Keratinocyte (primary cell): Measurements from ENCODE around the gene MAP2K5. TPM values are rescaled to one million over a fixed set of nuclear protein-coding genes. Genes with fewer than 3 reads are reported as not detected.

Source experiments
- DNase-seq: peaks from one replicate; pipeline ENCODE4 v3.0.0-alpha.2; 2011; ENCODE audit warnings: low read depth, missing footprints, low spot score
- FAIRE-seq: peaks from 2 replicates; lab custom pipeline; 2011; peaks lifted over from hg19 to GRCh38; lab: Jason Lieb, UNC
- H2AFZ ChIP-seq: 2 replicates; pipeline ENCODE4 v1.6.0; 2012; ENCODE audit warnings: low read length, control low read depth, inconsistent platforms; ENCODE audit not compliant: control insufficient read depth
- H3K27ac ChIP-seq: 2 replicates; pipeline ENCODE4 v1.5.1; 2011; ENCODE audit warnings: low read length; ENCODE audit not compliant: control insufficient read depth, insufficient read depth
- H3K27me3 ChIP-seq: 3 replicates; pipeline ENCODE4 v1.6.0; 2011; ENCODE audit warnings: low read length; ENCODE audit not compliant: control insufficient read depth, insufficient read depth; ENCODE audit errors: extremely low read depth
- H3K36me3 ChIP-seq, 2 experiments: 2 replicates in 1 of 2; 3 replicates in 1 of 2; pipeline ENCODE4 v1.5.1; 2011; ENCODE audit warnings: low read length in 2 of 2, mild to moderate bottlenecking in 1 of 2; ENCODE audit not compliant: control insufficient read depth in 2 of 2, insufficient read depth in 2 of 2; ENCODE audit errors: extremely low read depth in 1 of 2
- H3K4me1 ChIP-seq: 3 replicates; pipeline ENCODE4 v1.5.1; 2011; ENCODE audit warnings: low read length; ENCODE audit not compliant: control insufficient read depth, insufficient read depth; ENCODE audit errors: extremely low read depth
- H3K4me2 ChIP-seq: 3 replicates; pipeline ENCODE4 v1.6.0; 2011; ENCODE audit warnings: low read depth, low read length; ENCODE audit not compliant: control insufficient read depth, insufficient read depth; ENCODE audit errors: extremely low read depth
- H3K4me3 ChIP-seq, 3 experiments: fragments of 200-600 bp in 1 of 3; sonication (generic) in 1 of 3; 2 replicates in 2 of 3; 3 replicates in 1 of 3; pipeline ENCODE4 v1.5.1; 2011 to 2016; ENCODE audit warnings: low read length in 3 of 3, mild to moderate bottlenecking in 3 of 3, control low read depth in 2 of 3, inconsistent platforms in 1 of 3, low read depth in 1 of 3, mixed read lengths in 1 of 3, mixed run types in 1 of 3, moderate library complexity in 1 of 3; ENCODE audit not compliant: control insufficient read depth in 2 of 3, insufficient read depth in 2 of 3; ENCODE audit errors: extremely low read depth in 1 of 3
- H3K79me2 ChIP-seq: 2 replicates; pipeline ENCODE4 v1.6.0; 2012; ENCODE audit warnings: low read length; ENCODE audit not compliant: control insufficient read depth, insufficient read depth
- H3K9ac ChIP-seq: 3 replicates; pipeline ENCODE4 v1.6.0; 2011; ENCODE audit warnings: low read length; ENCODE audit not compliant: control insufficient read depth, insufficient read depth; ENCODE audit errors: extremely low read depth
- H3K9me1 ChIP-seq: 3 replicates; pipeline ENCODE4 v1.6.0; 2011; ENCODE audit warnings: low read length; ENCODE audit not compliant: control insufficient read depth, insufficient read depth; ENCODE audit errors: extremely low read depth
- H3K9me3 ChIP-seq: 2 replicates; pipeline ENCODE4 v1.5.1; 2012; ENCODE audit warnings: low read depth, low read length; ENCODE audit not compliant: control insufficient read depth
- H4K20me1 ChIP-seq: 3 replicates; pipeline ENCODE4 v1.6.0; 2011; ENCODE audit warnings: low read length; ENCODE audit not compliant: control insufficient read depth, insufficient read depth; ENCODE audit errors: extremely low read depth
- EZH2 ChIP-seq: IDR thresholded peaks from one replicate; pipeline ENCODE4 v1.6.1; 2012; ENCODE audit warnings: inconsistent platforms, mild to moderate bottlenecking, low read length, moderate library complexity
- dilution Hi-C: fragments of 300-500 bp; cut with MboI; formaldehyde crosslinking; loops from one replicate; pipeline ENCODE4 v1.7.0; 2020; ENCODE audit warnings: low sequenced_read_pairs; ENCODE audit not compliant: extremely low pct_ligation_motif_present
- polyA plus RNA-seq, 5 experiments: library from polyadenylated mRNA; depleted of rRNA in 3 of 5; stranded (reverse) in 3 of 5; stranded (forward) in 1 of 5; unstranded in 1 of 5; fragments of >200 nt; gene quantifications; 1 replicate in 1 of 5; 2 replicates in 3 of 5; 3 replicates in 1 of 5; pipeline versions ENCODE4 v1.2.1 to v1.2.3, GENCODE V29; 2011 to 2012; ENCODE audit warnings: missing spikeins in 2 of 5, low read depth in 1 of 5, low replicate concordance in 1 of 5
- TF ChIP-seq, protein P1 (sequence below), 3 experiments: IDR thresholded peaks in 1 of 3; conservative IDR thresholded peaks in 1 of 3; optimal IDR thresholded peaks in 1 of 3; 2 replicates in 2 of 3; 3 replicates in 1 of 3; pipeline versions ENCODE3 to v1.5.1; 2011; ENCODE audit warnings: low read length in 3 of 3, mild to moderate bottlenecking in 3 of 3, moderate library complexity in 2 of 3, control low read depth in 1 of 3, inconsistent platforms in 1 of 3; ENCODE audit not compliant: insufficient read depth in 2 of 3; ENCODE audit errors: extremely low read depth in 1 of 3

MAP2K5 gene
- polyA plus RNA-seq, 1 donor (not counting 4 experiments of a cell fraction or from before 2014, with no cell fraction given), result 3.6 TPM

DNA sequence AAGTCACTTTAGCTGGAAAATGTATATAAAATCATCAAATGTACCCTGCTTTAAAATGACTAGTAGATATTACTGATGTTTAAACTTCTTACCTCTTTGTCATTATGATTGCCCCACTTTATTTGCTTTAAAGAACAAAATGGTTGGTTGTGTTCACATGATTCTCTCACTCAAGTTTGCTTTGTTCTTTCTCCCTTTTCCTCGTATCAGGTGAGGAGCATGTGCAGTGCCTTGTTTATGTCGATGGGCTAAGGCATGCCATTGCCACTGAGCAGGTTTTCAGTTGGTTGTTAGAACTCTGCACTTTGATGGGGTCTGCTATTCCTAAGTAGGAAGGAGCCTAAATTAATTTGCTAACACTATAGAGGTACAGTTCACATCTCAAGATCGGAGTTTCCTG lies 5.3 kb downstream of the MAP2K5 start:
- Histone ChIP-seq H2AFZ (no peak overlapping the region), H3K27ac (no peak overlapping the region), H4K20me1 (no peaks in the 10 kb centered on the region), H3K36me3 (peaks cover 2 to 7% of the 10 kb centered on the region in 2 experiments), H3K79me2 (peaks cover 5% of the 10 kb centered on the region), H3K9me1 (peaks cover 2% of the 10 kb centered on the region), H3K4me2 (no peak overlapping the region), H3K4me3 (no peak overlapping the region), H3K9me3 (no peaks in the 10 kb centered on the region), H3K9ac (no peak overlapping the region), H3K4me1 (peaks cover 8% of the 10 kb centered on the region), H3K27me3 (no peaks in the 10 kb centered on the region)
- DNase-seq (no peak), FAIRE-seq (no peak)
- dilution Hi-C loops, result no loop called here
- TF ChIP-seq EZH2, result no peak
- TF ChIP-seq, protein P1, sequence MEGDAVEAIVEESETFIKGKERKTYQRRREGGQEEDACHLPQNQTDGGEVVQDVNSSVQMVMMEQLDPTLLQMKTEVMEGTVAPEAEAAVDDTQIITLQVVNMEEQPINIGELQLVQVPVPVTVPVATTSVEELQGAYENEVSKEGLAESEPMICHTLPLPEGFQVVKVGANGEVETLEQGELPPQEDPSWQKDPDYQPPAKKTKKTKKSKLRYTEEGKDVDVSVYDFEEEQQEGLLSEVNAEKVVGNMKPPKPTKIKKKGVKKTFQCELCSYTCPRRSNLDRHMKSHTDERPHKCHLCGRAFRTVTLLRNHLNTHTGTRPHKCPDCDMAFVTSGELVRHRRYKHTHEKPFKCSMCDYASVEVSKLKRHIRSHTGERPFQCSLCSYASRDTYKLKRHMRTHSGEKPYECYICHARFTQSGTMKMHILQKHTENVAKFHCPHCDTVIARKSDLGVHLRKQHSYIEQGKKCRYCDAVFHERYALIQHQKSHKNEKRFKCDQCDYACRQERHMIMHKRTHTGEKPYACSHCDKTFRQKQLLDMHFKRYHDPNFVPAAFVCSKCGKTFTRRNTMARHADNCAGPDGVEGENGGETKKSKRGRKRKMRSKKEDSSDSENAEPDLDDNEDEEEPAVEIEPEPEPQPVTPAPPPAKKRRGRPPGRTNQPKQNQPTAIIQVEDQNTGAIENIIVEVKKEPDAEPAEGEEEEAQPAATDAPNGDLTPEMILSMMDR (optimal IDR thresholded peaks at IDR 0.05 in 1 of 3, IDR thresholded peaks at IDR 0.05 in 1 of 3, conservative IDR thresholded peaks at IDR 0.05 in 1 of 3; ENCODE audit: extremely low read depth in 1 of 3, insufficient read depth in 2 of 3, low read length in 3 of 3), result no peak

- Histone ChIP-seq H2AFZ (no peak overlapping the region), H3K9ac (no peak overlapping the region), H3K4me2 (no peak overlapping the region), H3K27me3 (no peaks in the 10 kb centered on the region), H3K79me2 (peaks cover under 1% of the 10 kb centered on the region), H3K9me1 (peaks cover 2% of the 10 kb centered on the region), H3K9me3 (no peaks in the 10 kb centered on the region), H3K27ac (no peak overlapping the region), H3K4me3 (no peak overlapping the region), H3K4me1 (peaks cover 6% of the 10 kb centered on the region), H3K36me3 (peaks cover 2 to 7% of the 10 kb centered on the region in 2 experiments), H4K20me1 (no peaks in the 10 kb centered on the region)
- DNase-seq (no peak), FAIRE-seq (no peak)
- dilution Hi-C loops, result no loop called here
- TF ChIP-seq EZH2, result no peak
- TF ChIP-seq, protein P1 (optimal IDR thresholded peaks at IDR 0.05 in 1 of 3, IDR thresholded peaks at IDR 0.05 in 1 of 3, conservative IDR thresholded peaks at IDR 0.05 in 1 of 3; ENCODE audit: extremely low read depth in 1 of 3, insufficient read depth in 2 of 3, low read length in 3 of 3), result no peak
Measured at GRCh38 chr15:67548236-67548852, 5.8 kb downstream of the MAP2K5 start.
